AG04450 (cell line): ENCODE results near the gene ZNF532. TPM values are rescaled to one million over a fixed set of nuclear protein-coding genes. Genes with fewer than 3 reads are reported as not detected.

ENCODE experiments used
- CTCF ChIA-PET: fragments of 300-600, 350-600 bp; formaldehyde crosslinking; extraction: SDS; loops from one replicate; lab custom pipeline; 2022; ENCODE audit warnings: antibody characterized with exemption, inconsistent platforms; lab: Charles Lee
- POLR2A ChIA-PET: fragments of 350-600 bp; formaldehyde crosslinking; extraction: SDS; loops from one replicate; lab custom pipeline; 2021; ENCODE audit warnings: antibody characterized with exemption, inconsistent platforms; lab: Yijun Ruan, JAX
- DNase-seq: peaks from one replicate; pipeline ENCODE4 v3.0.0-alpha.2; 2011; ENCODE audit warnings: low read depth, low spot score
- H3K27ac ChIP-seq: one replicate; pipeline ENCODE4 v1.5.1; 2012; ENCODE audit warnings: low read depth, low read length, control low read depth
- H3K27me3 ChIP-seq: one replicate; pipeline ENCODE4 v1.6.0; 2012; ENCODE audit warnings: low read length; ENCODE audit not compliant: control insufficient read depth, insufficient read depth
- H3K4me3 ChIP-seq: 2 replicates; pipeline ENCODE4 v1.5.1; 2011; ENCODE audit warnings: mild to moderate bottlenecking, low read depth, low read length, control low read depth
- H3K9me3 ChIP-seq: 2 replicates; pipeline ENCODE4 v1.5.1; 2012; ENCODE audit warnings: low read length; ENCODE audit not compliant: control insufficient read depth, insufficient read depth
- polyA plus RNA-seq: library from polyadenylated mRNA; depleted of rRNA; stranded (reverse); fragments of >200 nt; gene quantifications from 2 replicates; pipeline ENCODE4 v1.2.3, GENCODE V29; 2011
- TF ChIP-seq, protein P1 (sequence below): IDR thresholded peaks from 2 replicates; pipeline ENCODE4 v1.5.1; 2011; ENCODE audit warnings: low read depth, low read length, control low read depth, inconsistent platforms

The ZNF532 gene
- polyA plus RNA-seq, 1 experiment: 69.7 TPM

DNA sequence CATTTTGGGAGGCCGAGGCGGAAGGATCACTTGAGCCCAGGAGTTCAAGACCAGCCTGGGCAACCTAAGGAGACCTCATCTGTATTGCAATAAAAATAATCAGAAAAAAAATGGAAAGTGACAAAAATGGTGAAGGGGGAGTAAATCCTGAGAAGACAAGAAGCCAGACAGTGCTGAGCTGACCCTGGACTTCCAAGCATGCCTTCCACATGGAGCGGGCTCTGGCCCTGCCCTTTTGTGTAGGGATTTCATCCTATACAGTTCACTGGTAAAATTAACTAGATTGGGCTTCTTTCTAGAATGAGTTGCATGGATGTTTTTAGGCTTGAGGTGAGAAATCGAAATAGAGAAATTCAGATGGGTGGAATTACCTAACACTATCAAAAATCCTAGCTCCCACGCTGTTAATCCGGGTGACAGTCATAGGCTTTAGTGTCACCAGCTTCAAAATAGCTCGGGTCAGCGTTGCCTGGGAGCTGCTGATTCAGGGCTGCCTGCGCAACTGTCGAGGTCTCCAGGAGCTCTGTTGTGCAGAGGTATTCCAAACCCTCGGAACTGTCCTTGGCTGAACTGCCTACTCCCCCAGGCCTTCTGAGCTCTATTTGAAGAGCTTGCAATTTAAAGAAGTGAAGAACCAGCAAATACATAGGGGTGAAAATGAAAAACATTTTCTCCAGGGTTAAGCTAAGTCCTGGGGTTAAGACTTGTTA lies 21.5 kb upstream of the ZNF532 start:
- CTCF ChIA-PET: interaction anchor here (0.7 kb wide), 1 partner anchor 9 kb away, joined by 3 read pairs; no protein-coding TSS in a partner anchor
- no peak for DNase-seq
- peaks cover 23% of the 10 kb centered on the region for H3K9me3 ChIP-seq
- no peak overlapping the region for H3K27ac ChIP-seq
- POLR2A ChIA-PET: interaction anchor here (0.6 kb wide), 2 partner anchors 141 to 493 kb away, joined by 3 to 4 read pairs; no protein-coding TSS in a partner anchor
- H3K4me3 ChIP-seq: no peak overlapping the region
- no peaks in the 10 kb centered on the region for H3K27me3 ChIP-seq
- TF ChIP-seq, protein P1, sequence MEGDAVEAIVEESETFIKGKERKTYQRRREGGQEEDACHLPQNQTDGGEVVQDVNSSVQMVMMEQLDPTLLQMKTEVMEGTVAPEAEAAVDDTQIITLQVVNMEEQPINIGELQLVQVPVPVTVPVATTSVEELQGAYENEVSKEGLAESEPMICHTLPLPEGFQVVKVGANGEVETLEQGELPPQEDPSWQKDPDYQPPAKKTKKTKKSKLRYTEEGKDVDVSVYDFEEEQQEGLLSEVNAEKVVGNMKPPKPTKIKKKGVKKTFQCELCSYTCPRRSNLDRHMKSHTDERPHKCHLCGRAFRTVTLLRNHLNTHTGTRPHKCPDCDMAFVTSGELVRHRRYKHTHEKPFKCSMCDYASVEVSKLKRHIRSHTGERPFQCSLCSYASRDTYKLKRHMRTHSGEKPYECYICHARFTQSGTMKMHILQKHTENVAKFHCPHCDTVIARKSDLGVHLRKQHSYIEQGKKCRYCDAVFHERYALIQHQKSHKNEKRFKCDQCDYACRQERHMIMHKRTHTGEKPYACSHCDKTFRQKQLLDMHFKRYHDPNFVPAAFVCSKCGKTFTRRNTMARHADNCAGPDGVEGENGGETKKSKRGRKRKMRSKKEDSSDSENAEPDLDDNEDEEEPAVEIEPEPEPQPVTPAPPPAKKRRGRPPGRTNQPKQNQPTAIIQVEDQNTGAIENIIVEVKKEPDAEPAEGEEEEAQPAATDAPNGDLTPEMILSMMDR: no peak

- Histone ChIP-seq H3K27ac (no peak overlapping the region), H3K27me3 (no peaks in the 10 kb centered on the region), H3K4me3 (no peak overlapping the region), H3K9me3 (peaks cover 23% of the 10 kb centered on the region)
- ChIA-PET CTCF (interaction anchor here (0.6 to 0.9 kb wide), 2 partner anchors 12 to 71 kb away, joined by 3 read pairs; no protein-coding TSS in a partner anchor), POLR2A (no interaction called here)
- TF ChIP-seq, protein P1: no peak
- no peak for DNase-seq
Observed at GRCh38 chr18:58843688-58844035, 21.0 kb upstream of the ZNF532 start.

- TF ChIP-seq, protein P1: no peak
- Histone ChIP-seq H3K27me3 (no peaks in the 10 kb centered on the region), H3K9me3 (peaks cover 11% of the 10 kb centered on the region), H3K27ac (no peak overlapping the region), H3K4me3 (no peak overlapping the region)
- ChIA-PET POLR2A (no interaction called here), CTCF (no interaction called here)
- no peak for DNase-seq
Observed at GRCh38 chr18:58844871-58845270, 19.8 kb upstream of the ZNF532 start.

GRCh38 chr18:58845928-58846724 lies 18.6 kb upstream of the ZNF532 start:
- no peak for DNase-seq
- Histone ChIP-seq H3K27me3 (no peaks in the 10 kb centered on the region), H3K4me3 (no peak overlapping the region), H3K27ac (no peak overlapping the region), H3K9me3 (peaks cover 8% of the 10 kb centered on the region)
- POLR2A ChIA-PET: no interaction called here
- CTCF ChIA-PET: no interaction called here
- TF ChIP-seq, protein P1: no peak
